ENCODE data around the gene STEAP1B.
A peak's percentile ranks its signal among the peaks of the same experiment; 100 is the strongest.
"Not testable (repeated sequence)": the region's sequence is repeated elsewhere in the genome, so short reads cannot be mapped to it uniquely, and the experiment has no call there.

The STEAP1B gene

GRCh38 chr7:22496296-22496888 lies 3.6 kb downstream of the STEAP1B start:
- not testable (repeated sequence) for DNase-seq

- DNase-seq = not testable (repeated sequence)
These were observed 6.6 kb downstream of the STEAP1B start for GRCh38 chr7:22493160-22493925.

GRCh38 chr7:22488643-22489462 lies 11.1 kb downstream of the STEAP1B start:
- peak; percentile 2 to 46 for DNase-seq

- no peak for DNase-seq
These were observed 11.9 kb downstream of the STEAP1B start for GRCh38 chr7:22487978-22488642.

GRCh38 chr7:22486597-22486996 lies 13.4 kb downstream of the STEAP1B start:
- DNase-seq = no peak

GRCh38 chr7:22485189-22485588 lies 14.8 kb downstream of the STEAP1B start:
- no peak for DNase-seq

- DNase-seq = no peak
These were observed 17.5 kb downstream of the STEAP1B start for GRCh38 chr7:22482503-22482902.

GRCh38 chr7:22481726-22482125 lies 18.3 kb downstream of the STEAP1B start:
- no peak for DNase-seq

- no peak for DNase-seq
These were observed 19.4 kb downstream of the STEAP1B start for GRCh38 chr7:22480523-22481075.

GRCh38 chr7:22477876-22478450 lies 22.0 kb downstream of the STEAP1B start:
- DNase-seq = no peak

GRCh38 chr7:22477262-22477661 lies 22.7 kb downstream of the STEAP1B start:
- DNase-seq = no peak

- DNase-seq = no peak
These were observed 23.2 kb downstream of the STEAP1B start for GRCh38 chr7:22476824-22477223.

GRCh38 chr7:22474645-22475044 lies 25.3 kb downstream of the STEAP1B start:
- DNase-seq = no peak

GRCh38 chr7:22470981-22471380 lies 29.0 kb downstream of the STEAP1B start:
- DNase-seq = no peak

GRCh38 chr7:22469371-22470143 lies 30.4 kb downstream of the STEAP1B start:
- DNase-seq = no peak

- DNase-seq = no peak
These were observed 31.4 kb downstream of the STEAP1B start for GRCh38 chr7:22468609-22469008.

- DNase-seq = no peak
These were observed 35.7 kb downstream of the STEAP1B start for GRCh38 chr7:22464299-22464698.

- DNase-seq = no peak
These were observed 39.5 kb downstream of the STEAP1B start for GRCh38 chr7:22460363-22460988.

GRCh38 chr7:22457471-22457870 lies 42.5 kb downstream of the STEAP1B start:
- no peak for DNase-seq

GRCh38 chr7:22454446-22454845 lies 45.5 kb downstream of the STEAP1B start:
- no peak for DNase-seq

- DNase-seq = no peak
These were observed 46.9 kb downstream of the STEAP1B start for GRCh38 chr7:22452960-22453558.
